NCI-H1105 (cell line): ENCODE data around the gene TRIM41.
"Not testable (repeated sequence)": the region's sequence is repeated elsewhere in the genome, so short reads cannot be mapped to it uniquely, and the experiment has no call there.

Experiments used
- DNase-seq: peaks from one replicate; lab custom pipeline; 2025; lab: John Stamatoyannopoulos, UW

TRIM41 gene

DNA sequence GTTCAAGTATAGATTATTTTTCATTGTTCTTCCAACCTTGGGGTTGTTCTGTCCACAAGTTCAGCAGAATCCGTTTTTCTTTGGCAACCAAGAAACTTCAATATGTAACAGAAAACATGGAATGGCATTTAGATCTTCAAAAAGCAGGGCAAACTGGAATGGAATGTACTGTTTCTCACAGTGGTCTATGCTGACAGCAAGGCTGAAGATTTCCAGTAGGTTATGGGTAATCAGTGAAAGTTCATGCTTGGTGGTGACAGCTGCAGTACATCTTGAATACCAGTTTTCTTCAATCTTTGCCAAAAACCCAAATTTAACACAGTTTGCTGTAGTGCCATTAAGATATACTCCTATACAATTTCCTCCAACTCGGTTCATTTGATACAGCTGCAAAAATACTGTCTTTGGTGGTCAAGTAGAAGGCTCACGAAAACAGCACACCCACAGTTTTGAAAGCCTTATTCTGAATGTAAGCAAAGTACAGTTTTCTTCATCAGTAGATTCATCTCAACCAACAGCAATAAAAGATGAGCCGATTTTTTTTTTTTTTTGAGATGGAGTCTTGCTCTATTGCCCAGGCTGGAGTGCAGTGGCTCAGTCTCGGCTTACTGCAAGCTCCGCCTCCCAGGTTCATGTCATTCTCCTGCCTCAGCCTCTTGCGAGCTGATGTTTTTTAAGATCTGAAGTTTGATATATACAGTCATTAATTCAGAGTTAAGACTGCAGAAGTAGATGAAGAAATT is 32.9 kb downstream of the TRIM41 start:
- DNase-seq = no peak

DNA sequence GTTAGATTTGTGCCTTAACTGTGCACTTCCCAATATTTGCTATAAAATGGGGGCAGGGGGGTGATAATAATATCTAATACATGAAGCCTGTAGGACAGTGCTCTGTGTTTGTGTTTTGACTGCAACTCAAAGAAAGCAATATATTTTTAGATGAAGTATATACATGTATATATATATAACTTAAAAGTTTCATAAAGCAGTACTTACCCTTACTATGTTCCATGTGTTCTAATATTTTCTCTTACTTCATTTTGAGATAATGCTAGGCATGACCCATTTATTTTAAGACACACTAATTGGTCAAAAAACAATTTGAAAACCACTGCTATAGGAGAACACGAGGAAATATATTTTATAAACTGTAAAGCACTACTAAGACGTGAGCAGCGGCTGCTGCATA is 35.5 kb downstream of the TRIM41 start:
- no peak for DNase-seq

DNA sequence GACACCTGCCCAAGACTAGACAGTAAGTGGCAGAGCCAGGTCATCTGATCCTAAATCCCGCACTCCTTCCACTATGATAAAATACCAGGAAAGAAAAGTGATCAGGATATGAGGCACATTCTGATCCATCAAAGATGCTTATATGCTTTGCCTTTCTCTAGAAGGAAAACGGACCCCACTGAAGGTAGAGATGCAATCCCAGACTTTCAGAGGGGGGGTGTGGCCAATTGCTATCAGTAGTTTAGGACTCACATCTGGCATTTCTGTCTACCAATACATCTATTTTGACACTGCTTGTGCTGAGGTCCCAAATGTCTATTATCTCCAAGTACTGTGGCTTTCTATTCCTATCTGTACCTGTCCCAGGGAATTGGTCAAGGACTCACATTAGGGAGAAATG is 36.2 kb downstream of the TRIM41 start:
- no peak for DNase-seq

- DNase-seq = no peak
These were observed 37.1 kb downstream of the TRIM41 start for GRCh38 chr5:181259974-181260719.

- DNase-seq = no peak
These were observed 37.7 kb downstream of the TRIM41 start, which contains the start of gene TRIM52 for GRCh38 chr5:181260720-181261319. TSS of gene TRIM52 (minus strand) at chr5:181261143. CDS start at chr5:181260813, 330 bp downstream.

DNA sequence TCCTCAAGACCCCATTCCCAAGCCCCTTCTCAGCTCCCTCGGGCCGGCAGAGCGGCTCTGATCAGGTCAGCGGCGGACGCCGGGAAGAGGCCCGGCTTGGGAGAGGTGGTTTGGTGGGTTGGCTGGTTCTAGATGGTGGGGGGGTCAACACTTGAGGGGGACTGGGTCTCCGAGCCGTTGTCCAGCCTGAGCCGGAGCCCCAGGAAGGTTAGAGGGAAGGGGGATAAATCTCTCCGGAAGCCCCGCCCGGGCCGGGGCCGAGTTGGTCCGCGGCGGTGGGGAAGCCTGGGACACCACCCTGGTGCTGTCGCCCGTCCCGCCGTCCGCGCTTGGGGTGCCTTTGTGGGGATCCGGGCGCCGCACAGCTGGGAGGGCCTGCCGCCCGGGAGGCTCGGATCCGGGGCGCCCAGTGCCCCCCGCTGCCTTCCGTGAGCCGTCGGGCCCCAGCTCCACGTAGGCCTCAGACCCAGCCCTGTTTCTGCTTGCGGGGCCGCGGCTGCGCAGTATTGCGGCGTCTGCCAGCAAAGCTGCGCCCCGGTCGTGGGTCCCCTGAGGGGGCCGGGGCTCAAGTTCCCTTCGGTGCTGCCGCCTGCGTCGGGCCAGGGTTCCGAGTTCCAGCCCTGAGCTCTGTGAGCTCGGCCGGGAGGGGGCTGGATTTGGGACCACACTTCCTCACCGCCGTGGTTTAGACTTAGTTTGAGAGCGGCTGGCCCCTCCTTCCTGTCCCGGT is 38.4 kb downstream of the TRIM41 start:
- no peak for DNase-seq

DNA sequence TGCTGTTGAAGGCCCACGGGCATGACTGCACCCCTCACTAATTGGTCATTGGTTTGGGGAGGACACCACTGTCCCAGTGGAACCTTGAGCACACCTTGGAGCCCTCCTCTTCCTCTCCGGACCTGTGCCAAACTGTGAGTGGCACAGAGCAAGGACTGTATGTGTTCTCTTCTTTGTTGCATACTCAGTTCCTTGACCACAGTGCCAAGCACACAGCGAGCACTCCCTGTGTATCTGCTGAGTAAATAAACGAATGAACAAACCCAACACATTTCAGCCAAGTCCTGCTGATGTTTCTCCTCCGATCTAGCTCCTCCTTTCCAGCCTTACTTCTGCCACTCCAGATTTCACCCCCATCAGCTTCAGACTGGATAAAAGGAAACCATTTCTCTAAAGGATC is 40.6 kb downstream of the TRIM41 start:
- no peak for DNase-seq

DNA sequence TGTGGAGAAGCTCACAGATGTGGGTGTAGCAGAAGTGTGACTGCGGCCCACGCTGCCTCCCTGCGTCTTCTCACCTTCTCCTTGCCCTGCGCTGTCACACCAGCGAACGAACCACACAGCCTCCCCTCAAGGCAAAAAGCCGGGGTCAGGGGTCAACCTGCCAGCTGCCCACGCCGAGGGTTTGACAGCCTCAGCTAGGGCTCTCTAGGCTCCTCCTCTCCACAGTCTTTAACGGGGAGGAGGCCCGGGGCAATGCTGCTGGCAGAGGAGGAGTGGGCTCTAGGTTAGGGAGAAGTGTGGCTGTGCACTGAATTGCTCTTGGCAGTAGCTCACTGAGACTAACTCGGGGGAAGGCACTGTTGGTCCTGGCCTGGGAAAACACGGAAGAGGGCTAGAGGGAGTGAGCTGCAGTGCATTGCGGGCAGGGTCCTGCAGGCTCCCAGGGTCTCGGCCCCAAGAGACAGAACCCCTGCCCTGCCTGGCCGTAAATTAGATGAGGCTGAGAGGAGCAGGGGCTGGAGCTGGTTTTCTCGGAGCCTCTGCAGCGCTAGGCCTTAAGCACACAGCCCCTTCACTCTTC is 42.1 kb downstream of the TRIM41 start:
- no peak for DNase-seq

DNA sequence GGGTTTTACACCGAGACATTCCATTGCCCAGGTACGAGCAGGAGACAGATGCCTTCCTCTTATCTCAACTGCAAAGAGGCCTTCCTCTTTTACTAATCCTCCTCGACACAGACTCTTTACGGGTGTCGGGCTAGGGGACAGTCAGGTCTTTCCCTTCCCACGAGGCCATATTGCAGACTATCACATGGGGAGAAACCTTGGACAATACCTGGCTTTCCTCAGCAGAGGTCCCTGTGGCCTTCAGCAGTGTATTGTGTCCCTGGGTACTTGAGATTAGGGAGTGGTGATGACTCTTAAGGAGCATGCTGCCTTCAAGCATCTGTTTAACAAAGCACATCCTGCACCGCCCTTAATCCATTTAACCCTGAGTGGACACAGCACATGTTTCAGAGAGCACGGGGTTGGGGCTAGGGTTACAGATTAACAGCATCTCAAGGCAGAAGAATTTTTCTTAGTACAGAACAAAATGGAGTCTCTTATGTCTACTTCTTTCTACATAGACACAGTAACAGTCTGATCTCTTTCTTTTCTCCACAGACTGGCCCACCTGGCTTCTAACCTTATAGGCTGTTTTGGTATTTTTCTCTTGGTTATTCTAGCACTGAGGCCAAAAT is 44.3 kb downstream of the TRIM41 start:
- DNase-seq = not testable (repeated sequence)

GRCh38 chr5:181267907-181268306 is 44.8 kb downstream of the TRIM41 start:
- not testable (repeated sequence) for DNase-seq

- no peak for DNase-seq
These were observed 48.0 kb downstream of the TRIM41 start for GRCh38 chr5:181271081-181271480.

DNA sequence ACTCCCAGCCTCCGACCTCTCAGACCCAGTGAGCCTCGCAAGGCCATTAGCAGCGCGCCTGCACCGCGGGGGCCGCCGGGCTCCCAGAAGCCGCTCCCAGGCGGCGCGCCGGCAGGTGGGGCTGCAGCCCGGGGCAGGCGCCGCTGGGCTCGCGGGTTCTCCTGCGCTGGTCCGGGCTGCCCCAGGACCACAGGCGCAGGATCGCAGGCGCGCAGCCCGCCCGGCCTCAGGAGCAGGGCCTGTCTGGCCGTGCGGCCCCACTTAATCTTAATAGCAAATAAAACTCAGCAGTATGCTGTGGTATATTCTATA is 50.3 kb downstream of the TRIM41 start:
- DNase-seq = not testable (repeated sequence)

DNA sequence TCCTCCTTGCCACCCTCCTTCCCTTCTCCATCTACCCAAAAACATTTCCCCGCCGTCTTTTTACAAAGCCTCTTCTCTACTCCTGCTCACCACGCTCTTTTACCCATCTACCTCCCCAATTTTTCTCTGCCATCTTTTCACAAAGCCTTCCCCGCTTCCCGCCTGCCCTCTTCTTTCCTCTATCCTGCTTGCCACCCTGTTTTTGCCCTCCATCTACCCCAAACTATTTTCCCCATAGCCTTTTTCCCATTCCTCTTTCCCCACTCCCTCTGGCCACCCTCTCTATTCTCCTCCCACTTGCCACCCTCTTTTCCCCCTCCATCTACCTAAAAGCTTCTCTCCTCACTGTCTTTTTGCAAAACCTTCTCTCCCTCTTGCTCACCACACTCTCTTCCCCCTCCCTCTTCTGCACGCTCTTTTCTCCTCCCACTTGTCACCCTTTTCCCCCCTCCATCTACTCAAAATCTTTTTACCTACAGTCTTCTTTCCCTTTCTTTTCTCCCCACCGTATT is 57.2 kb downstream of the TRIM41 start:
- DNase-seq = no peak

DNA sequence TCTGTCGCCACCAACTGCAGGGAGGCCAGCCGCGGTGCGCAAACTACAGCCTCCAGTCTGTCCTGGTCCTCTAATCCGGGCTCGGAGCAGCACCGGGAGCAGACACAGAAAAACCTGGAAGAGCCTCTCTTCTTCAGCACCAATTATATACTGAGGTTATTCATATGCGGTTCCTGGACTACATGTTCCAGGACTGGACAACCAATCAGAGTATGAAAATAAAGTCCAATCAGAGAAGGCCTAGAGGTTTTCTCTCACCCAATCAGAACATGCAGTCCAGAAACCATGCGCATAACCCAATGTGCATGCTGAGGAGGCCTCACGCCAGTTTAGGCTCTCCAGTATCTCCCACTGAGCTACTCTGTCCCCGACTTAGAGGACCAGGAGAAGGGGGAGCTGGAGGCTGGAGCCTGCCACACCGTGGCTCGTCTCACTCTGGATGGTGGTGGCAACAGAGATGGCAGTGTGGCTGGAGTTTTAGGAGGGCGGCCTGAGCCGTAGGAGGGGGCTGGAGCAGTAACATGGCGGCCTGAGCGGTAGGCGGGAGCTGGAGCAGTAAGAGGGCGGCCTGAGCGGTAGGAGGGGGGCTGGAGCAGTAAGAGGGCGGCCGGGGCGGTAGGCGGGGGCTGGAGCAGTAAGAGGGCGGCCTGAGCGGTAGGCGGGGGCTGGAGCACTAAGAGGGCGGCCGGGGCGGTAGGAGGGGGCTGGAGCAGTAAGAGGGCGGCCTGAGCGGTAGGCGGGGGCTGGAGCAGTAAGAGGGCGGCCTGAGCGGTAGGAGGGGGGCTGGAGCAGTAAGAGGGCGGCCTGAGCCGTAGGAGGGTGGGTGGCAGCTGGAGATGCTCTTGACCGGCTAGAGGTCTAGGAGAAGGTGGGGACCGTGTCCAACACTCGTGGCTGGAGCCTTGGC is 58.2 kb downstream of the TRIM41 start:
- DNase-seq = no peak

- no peak for DNase-seq
These were observed 58.9 kb downstream of the TRIM41 start for GRCh38 chr5:181281984-181282316.

- DNase-seq = not testable (repeated sequence)
These were observed 59.3 kb downstream of the TRIM41 start for GRCh38 chr5:181282415-181282814.

DNA sequence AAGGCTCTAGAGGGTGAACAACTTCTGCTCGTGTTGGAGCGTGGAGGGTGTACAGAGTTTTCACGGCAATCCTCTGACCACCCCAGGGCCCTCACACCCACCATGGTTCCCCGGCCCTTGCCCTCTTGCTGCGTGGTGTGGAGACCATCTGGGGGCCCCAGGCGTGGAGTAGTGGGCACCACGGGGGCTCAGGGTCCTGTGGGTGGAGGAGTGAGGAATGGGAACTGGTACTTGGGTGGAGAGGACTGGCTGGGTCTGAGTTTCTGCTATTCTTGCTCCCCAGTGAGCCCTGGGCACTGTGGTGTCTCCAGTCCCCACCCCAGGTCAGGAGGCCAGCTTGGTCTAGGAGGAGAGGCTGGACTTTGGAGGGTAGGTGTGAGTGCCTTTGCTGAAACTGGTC is 59.8 kb downstream of the TRIM41 start:
- DNase-seq = no peak

DNA sequence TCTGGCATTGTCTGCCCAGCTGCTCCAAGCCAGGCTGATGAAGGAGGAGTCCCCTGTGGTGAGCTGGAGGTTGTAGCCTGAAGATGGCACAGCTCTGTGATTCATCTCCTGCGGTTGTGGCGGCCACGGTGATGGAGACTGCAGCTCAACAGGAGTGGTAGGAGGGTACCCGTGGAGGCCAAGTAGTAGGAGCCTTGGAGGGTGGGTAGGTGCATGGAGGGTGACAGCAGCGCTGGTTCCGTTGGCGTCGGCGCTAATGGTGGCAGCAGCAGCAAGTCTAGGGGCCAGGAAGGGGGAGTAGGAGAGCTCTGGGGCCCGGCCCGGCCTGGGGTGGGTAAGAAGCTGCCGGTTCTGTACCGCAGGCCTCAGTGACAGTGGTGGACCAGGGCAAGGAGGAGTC is 60.3 kb downstream of the TRIM41 start:
- no peak for DNase-seq

DNA sequence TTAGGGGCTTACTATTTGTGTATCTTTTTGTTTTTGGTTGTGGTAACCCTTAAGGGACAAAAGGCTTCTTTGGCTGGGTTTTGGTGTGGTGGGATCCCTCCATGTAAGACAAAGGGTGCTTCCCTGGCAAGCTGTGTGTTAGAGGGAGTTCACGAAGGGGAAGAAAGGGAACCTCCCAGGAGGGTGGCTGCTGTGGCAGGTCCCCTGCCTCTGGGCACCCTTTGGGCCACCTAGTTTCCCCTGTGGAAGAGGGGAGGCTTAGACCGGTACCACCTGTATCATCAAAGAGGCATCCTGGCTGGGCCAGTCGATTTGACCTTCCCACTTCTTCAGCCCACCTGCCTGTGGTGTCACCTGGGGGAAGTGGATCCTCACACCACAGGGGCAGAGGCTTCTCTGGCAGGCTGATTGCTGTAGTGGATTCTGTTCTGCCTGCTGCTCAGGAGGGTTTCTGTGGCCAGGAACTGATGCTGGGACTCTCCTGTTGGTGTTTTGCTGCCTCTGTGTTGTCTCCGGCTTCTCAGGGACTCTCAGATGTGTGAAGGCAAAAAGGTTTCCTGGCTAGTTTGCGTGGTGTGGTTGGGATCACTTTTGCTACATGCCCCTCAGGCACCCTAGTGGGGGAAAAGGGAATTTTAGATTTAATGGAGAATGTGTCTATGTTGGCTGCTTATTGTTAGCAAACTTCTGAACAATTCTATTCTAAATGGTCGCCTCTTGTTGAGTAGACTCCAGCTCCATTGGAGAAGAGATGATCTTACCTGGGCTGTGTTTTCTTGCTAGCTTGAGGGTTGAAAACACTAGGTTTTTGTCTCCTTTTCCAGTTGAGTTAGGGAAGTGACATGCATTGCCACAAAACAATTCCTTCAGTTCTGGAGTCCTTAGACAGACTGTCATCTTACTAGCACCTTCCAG is 61.0 kb downstream of the TRIM41 start:
- DNase-seq = not testable (repeated sequence)
